OCI-LY1 (cell line): Measurements from ENCODE around the gene BABAM1.

Source experiments
- CTCF ChIP-seq: fragments of 200-600 bp; sonication (generic), shearing (Covaris generic); IDR thresholded peaks from 2 replicates; pipeline ENCODE4 v1.5.1; 2017; ENCODE audit warnings: mild to moderate bottlenecking, antibody characterized with exemption, low read length, moderate library complexity, mixed read lengths
- EZH2 ChIP-seq: fragments of 200-600 bp; sonication (generic), shearing (Covaris generic); IDR thresholded peaks from 2 replicates; pipeline ENCODE4 v1.8.0; 2017; ENCODE audit warnings: borderline replicate concordance, mixed run types, mild to moderate bottlenecking, antibody characterized with exemption, low read length, moderate library complexity, mixed read lengths

- TF ChIP-seq CTCF = no peak
- no peak for TF ChIP-seq EZH2
Observed at GRCh38 chr19:17300992-17301619, 33.9 kb downstream of the BABAM1 start.
